Measurements from ENCODE around the gene HOOK1.

The HOOK1 gene

DNA sequence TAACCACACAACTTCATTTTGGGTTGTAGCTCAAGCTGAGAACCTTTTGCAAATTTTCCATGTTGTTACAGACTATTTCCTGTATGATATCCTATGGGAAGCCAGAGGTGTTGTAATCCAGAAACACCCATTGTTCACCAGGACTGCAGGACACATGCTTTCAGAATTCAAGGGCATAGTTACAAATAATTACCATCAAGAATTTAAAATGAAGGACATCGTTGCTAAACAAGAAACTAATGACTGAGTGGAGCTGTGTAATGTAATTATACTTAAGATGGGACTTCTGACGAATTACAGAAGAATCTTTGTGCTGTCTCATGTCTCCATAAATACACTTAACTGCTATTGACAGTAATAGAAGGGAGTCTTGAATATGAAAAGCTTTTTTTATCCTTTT is 47.6 kb upstream of the HOOK1 start:
- no peak overlapping the region for H3K4me3 ChIP-seq (ENCODE audit: insufficient read depth, low read length, poor library complexity, severe bottlenecking)
- H3K79me2 ChIP-seq (ENCODE audit: insufficient read depth, low read length) = no peaks in the 10 kb centered on the region
- H3F3A ChIP-seq (ENCODE audit: insufficient read depth) = no peaks in the 10 kb centered on the region
- H3K36me3 ChIP-seq (ENCODE audit: low read length) = no peaks in the 10 kb centered on the region
- no peak overlapping the region for H3K9ac ChIP-seq (ENCODE audit: low read length)
- H3K4me2 ChIP-seq (ENCODE audit: low read depth, low read length, poor library complexity, severe bottlenecking) = no peak overlapping the region
- H3K9me3 ChIP-seq (ENCODE audit: insufficient read depth, low read length) = no peaks in the 10 kb centered on the region
- H3K27me3 ChIP-seq (ENCODE audit: low read length) = no peaks in the 10 kb centered on the region
- TF ChIP-seq, protein P1, sequence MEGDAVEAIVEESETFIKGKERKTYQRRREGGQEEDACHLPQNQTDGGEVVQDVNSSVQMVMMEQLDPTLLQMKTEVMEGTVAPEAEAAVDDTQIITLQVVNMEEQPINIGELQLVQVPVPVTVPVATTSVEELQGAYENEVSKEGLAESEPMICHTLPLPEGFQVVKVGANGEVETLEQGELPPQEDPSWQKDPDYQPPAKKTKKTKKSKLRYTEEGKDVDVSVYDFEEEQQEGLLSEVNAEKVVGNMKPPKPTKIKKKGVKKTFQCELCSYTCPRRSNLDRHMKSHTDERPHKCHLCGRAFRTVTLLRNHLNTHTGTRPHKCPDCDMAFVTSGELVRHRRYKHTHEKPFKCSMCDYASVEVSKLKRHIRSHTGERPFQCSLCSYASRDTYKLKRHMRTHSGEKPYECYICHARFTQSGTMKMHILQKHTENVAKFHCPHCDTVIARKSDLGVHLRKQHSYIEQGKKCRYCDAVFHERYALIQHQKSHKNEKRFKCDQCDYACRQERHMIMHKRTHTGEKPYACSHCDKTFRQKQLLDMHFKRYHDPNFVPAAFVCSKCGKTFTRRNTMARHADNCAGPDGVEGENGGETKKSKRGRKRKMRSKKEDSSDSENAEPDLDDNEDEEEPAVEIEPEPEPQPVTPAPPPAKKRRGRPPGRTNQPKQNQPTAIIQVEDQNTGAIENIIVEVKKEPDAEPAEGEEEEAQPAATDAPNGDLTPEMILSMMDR (IDR thresholded peaks at IDR 0.05; ENCODE audit: insufficient read depth, low read length, poor library complexity, severe bottlenecking) = no peak
- TF ChIP-seq EZH2phosphoT487 (conservative IDR thresholded peaks at IDR 0.05; ENCODE audit: low read length) = no peak
- H4K20me1 ChIP-seq (ENCODE audit: low read depth, low read length) = no peaks in the 10 kb centered on the region
- H3K9me2 ChIP-seq (replicated peaks; ENCODE audit: insufficient read depth, low read length) = no peaks in the 10 kb centered on the region
- H3K27ac ChIP-seq (ENCODE audit: low read depth, low read length) = no peak overlapping the region
- no peak overlapping the region for H2AFZ ChIP-seq (ENCODE audit: low read depth, low read length, severe bottlenecking)

DNA sequence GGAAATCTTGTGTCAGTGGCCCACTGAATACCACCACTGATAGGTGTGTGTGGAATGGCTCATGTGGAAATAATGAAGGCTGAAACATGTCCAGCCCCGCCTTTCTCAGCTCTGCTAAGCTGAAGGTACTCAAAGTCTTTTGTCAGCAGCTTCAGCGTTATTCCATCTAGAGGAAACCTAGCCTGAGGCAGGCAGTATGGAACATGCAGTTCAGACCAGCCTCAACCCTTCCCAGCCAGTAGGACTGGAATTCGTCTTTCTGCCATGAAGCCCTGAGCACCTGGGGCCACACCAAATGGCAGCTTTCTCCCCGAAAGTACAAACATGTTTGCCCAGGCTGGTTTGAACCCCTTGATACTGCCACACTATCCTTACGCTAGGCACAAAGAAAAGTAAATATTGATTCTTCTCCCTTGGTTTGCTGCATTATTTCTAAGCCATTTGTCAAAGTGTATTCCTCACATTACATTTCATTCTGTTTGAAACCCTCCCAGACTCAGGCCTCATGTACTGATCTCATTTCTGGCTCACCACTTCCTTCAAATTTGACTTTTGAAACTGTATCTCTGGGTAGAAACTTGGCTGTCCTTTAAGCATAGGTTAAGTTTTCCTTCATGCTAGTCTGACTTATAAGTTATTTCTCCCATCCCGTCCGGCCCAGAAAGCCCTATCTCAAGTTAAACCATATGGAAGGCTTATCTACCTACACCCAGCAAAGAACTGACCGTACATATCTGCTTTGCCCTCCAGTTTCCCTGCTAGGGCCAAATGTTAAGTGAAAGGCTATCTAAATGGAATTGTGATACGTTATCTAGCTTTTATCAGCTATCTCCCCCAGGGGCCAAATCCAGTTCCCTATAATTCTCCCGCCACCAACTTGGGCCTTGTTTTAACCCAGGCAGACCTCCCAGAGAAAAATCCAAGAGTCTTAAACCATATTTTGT is 45.7 kb upstream of the HOOK1 start:
- Histone ChIP-seq H3K4me2 (ENCODE audit: low read depth, low read length, poor library complexity, severe bottlenecking) (no peak overlapping the region), H3K9ac (ENCODE audit: low read length) (no peak overlapping the region), H3K9me2 (replicated peaks; ENCODE audit: insufficient read depth, low read length) (no peaks in the 10 kb centered on the region), H3K27me3 (ENCODE audit: low read length) (no peaks in the 10 kb centered on the region), H3F3A (ENCODE audit: insufficient read depth) (no peaks in the 10 kb centered on the region), H3K36me3 (ENCODE audit: low read length) (no peaks in the 10 kb centered on the region), H3K27ac (ENCODE audit: low read depth, low read length) (no peak overlapping the region), H4K20me1 (ENCODE audit: low read depth, low read length) (no peaks in the 10 kb centered on the region), H2AFZ (ENCODE audit: low read depth, low read length, severe bottlenecking) (no peak overlapping the region), H3K4me3 (ENCODE audit: insufficient read depth, low read length, poor library complexity, severe bottlenecking) (no peak overlapping the region), H3K79me2 (ENCODE audit: insufficient read depth, low read length) (no peaks in the 10 kb centered on the region), H3K9me3 (ENCODE audit: insufficient read depth, low read length) (no peaks in the 10 kb centered on the region)
- no peak for TF ChIP-seq EZH2phosphoT487 (conservative IDR thresholded peaks at IDR 0.05; ENCODE audit: low read length)
- TF ChIP-seq, protein P1 (IDR thresholded peaks at IDR 0.05; ENCODE audit: insufficient read depth, low read length, poor library complexity, severe bottlenecking) = no peak

DNA sequence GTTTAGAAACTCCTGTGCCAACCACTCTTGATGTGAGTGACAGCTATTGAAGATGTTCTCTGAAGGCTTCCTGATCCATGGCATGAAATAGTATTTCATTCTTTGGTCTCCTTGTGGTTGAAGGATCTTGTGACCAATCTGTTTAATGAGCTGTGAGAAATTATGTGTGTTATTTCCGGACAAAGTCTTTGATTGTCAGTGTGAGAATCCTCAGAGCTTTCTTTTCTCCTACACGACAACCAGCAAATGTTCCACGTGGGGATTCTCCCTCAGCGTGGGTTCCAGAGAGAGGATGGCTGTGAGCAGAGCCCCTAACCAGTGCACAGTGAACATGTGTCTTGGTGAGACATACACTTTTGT is 45.0 kb upstream of the HOOK1 start:
- H2AFZ ChIP-seq (ENCODE audit: low read depth, low read length, severe bottlenecking) = no peak overlapping the region
- H3K9me3 ChIP-seq (ENCODE audit: insufficient read depth, low read length) = no peaks in the 10 kb centered on the region
- H3K9ac ChIP-seq (ENCODE audit: low read length) = no peak overlapping the region
- no peaks in the 10 kb centered on the region for H3K79me2 ChIP-seq (ENCODE audit: insufficient read depth, low read length)
- no peaks in the 10 kb centered on the region for H3K36me3 ChIP-seq (ENCODE audit: low read length)
- H3K4me3 ChIP-seq (ENCODE audit: insufficient read depth, low read length, poor library complexity, severe bottlenecking) = no peak overlapping the region
- H3K9me2 ChIP-seq (replicated peaks; ENCODE audit: insufficient read depth, low read length) = no peaks in the 10 kb centered on the region
- TF ChIP-seq, protein P1 (IDR thresholded peaks at IDR 0.05; ENCODE audit: insufficient read depth, low read length, poor library complexity, severe bottlenecking) = no peak
- TF ChIP-seq EZH2phosphoT487 (conservative IDR thresholded peaks at IDR 0.05; ENCODE audit: low read length) = no peak
- no peak overlapping the region for H3K4me2 ChIP-seq (ENCODE audit: low read depth, low read length, poor library complexity, severe bottlenecking)
- H3K27me3 ChIP-seq (ENCODE audit: low read length) = no peaks in the 10 kb centered on the region
- no peaks in the 10 kb centered on the region for H3F3A ChIP-seq (ENCODE audit: insufficient read depth)
- H3K27ac ChIP-seq (ENCODE audit: low read depth, low read length) = no peak overlapping the region
- no peaks in the 10 kb centered on the region for H4K20me1 ChIP-seq (ENCODE audit: low read depth, low read length)
